Measurements from ENCODE around the gene STIMATE.

The STIMATE gene

GRCh38 chr3:52897130-52898122, at the start of gene STIMATE:
Gene STIMATE (minus strand): TSS chr3:52897548. CDS start chr3:52897450, 98 bp downstream.
- peak; percentile 46 to 70 for DNase-seq (ENCODE audit: low read depth in 2 of 2, low spot score in 1 of 2)

GRCh38 chr3:52939600-52939999, 42.3 kb upstream of the STIMATE start:
- no peak for DNase-seq (ENCODE audit: low read depth in 2 of 2, low spot score in 1 of 2)

- DNase-seq (ENCODE audit: low read depth in 2 of 2, low spot score in 1 of 2): peak; percentile 21 to 26
These were observed 37.5 kb upstream of the STIMATE start for GRCh38 chr3:52934630-52935530.

- DNase-seq (ENCODE audit: low read depth in 2 of 2, low spot score in 1 of 2): no peak
These were observed 34.5 kb upstream of the STIMATE start for GRCh38 chr3:52931889-52932288.

GRCh38 chr3:52931328-52931727, 34.0 kb upstream of the STIMATE start:
- no peak for DNase-seq (ENCODE audit: low read depth in 2 of 2, low spot score in 1 of 2)

- DNase-seq (ENCODE audit: low read depth in 2 of 2, low spot score in 1 of 2): no peak
These were observed 33.4 kb upstream of the STIMATE start for GRCh38 chr3:52930748-52931147.

GRCh38 chr3:52926554-52926953, 29.2 kb upstream of the STIMATE start:
- DNase-seq (ENCODE audit: low read depth in 2 of 2, low spot score in 1 of 2): no peak

GRCh38 chr3:52925405-52926313, 28.3 kb upstream of the STIMATE start:
- DNase-seq (ENCODE audit: low read depth in 2 of 2, low spot score in 1 of 2): no peak

- no peak for DNase-seq (ENCODE audit: low read depth in 2 of 2, low spot score in 1 of 2)
These were observed 26.6 kb upstream of the STIMATE start for GRCh38 chr3:52923963-52924362.

GRCh38 chr3:52920841-52921240, 23.5 kb upstream of the STIMATE start:
- DNase-seq (ENCODE audit: low read depth in 2 of 2, low spot score in 1 of 2): no peak

- no peak for DNase-seq (ENCODE audit: low read depth in 2 of 2, low spot score in 1 of 2)
These were observed 19.7 kb upstream of the STIMATE start for GRCh38 chr3:52917044-52917443.

- DNase-seq (ENCODE audit: low read depth in 2 of 2, low spot score in 1 of 2): no peak
These were observed 17.9 kb upstream of the STIMATE start for GRCh38 chr3:52915294-52915693.

- DNase-seq (ENCODE audit: low read depth in 2 of 2, low spot score in 1 of 2): no peak
These were observed 15.8 kb upstream of the STIMATE start for GRCh38 chr3:52912885-52913731.

GRCh38 chr3:52910823-52911222, 13.5 kb upstream of the STIMATE start:
- DNase-seq (ENCODE audit: low read depth in 2 of 2, low spot score in 1 of 2): no peak

- DNase-seq (ENCODE audit: low read depth in 2 of 2, low spot score in 1 of 2): no peak
These were observed 10.1 kb upstream of the STIMATE start for GRCh38 chr3:52907497-52907896.

- no peak for DNase-seq (ENCODE audit: low read depth in 2 of 2, low spot score in 1 of 2)
These were observed 7.2 kb upstream of the STIMATE start for GRCh38 chr3:52904552-52904951.

GRCh38 chr3:52904000-52904399, 6.7 kb upstream of the STIMATE start:
- DNase-seq (ENCODE audit: low read depth in 2 of 2, low spot score in 1 of 2): no peak

GRCh38 chr3:52896613-52897012, 735 bp downstream of the STIMATE start:
- no peak for DNase-seq (ENCODE audit: low read depth in 2 of 2, low spot score in 1 of 2)

- no peak for DNase-seq (ENCODE audit: low read depth in 2 of 2, low spot score in 1 of 2)
These were observed 1.2 kb downstream of the STIMATE start for GRCh38 chr3:52896151-52896550.

GRCh38 chr3:52895418-52895817, 1.9 kb downstream of the STIMATE start:
- no peak for DNase-seq (ENCODE audit: low read depth in 2 of 2, low spot score in 1 of 2)

All from stimulated activated CD8-positive, alpha-beta memory T cell treated with anti-CD3 and anti-CD28 coated beads, Interleukin-4, amount 100 ng/mL, for 4 hours (primary cell).